ENCODE data around the gene SRMS. TPM values are rescaled to one million over a fixed set of nuclear protein-coding genes. Genes with fewer than 3 reads are reported as not detected.

SRMS gene
- total RNA-seq, 4 donors from 2014 or later: not detected

DNA sequence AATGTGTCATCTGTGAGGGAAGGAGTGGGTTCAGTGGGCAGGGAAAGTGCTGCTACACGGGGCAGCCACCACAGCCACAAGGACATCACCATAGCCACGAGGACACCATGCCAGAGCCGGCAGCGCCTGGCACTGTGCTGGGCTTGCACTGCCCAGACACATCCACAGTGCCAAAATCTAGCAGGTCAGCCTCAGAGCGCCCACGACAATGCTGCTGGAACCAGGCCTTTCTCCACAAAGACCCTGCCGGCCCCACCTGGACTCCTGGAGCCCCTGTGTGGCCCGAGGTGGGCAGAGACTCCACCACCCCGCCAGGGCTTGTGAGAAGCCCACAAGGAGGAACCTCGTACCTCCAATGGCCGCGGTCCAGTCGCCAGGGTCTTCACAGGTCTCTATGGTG, 45.1 kb upstream of the SRMS start:
- Histone ChIP-seq H3K36me3 (no peaks in the 10 kb centered on the region), H3K4me1 (no peaks in the 10 kb centered on the region), H3K9me3 (no peaks in the 10 kb centered on the region), H3K4me3 (no peak overlapping the region), H3K27ac (no peak overlapping the region), H3K27me3 (no peaks in the 10 kb centered on the region)
- intact Hi-C loops (cut with DNase I; ENCODE audit: low total_unique reads): no loop called here
- no peak for DNase-seq
- TF ChIP-seq POLR2A (IDR thresholded peaks at IDR 0.05): no peak
- TF ChIP-seq, protein P1, sequence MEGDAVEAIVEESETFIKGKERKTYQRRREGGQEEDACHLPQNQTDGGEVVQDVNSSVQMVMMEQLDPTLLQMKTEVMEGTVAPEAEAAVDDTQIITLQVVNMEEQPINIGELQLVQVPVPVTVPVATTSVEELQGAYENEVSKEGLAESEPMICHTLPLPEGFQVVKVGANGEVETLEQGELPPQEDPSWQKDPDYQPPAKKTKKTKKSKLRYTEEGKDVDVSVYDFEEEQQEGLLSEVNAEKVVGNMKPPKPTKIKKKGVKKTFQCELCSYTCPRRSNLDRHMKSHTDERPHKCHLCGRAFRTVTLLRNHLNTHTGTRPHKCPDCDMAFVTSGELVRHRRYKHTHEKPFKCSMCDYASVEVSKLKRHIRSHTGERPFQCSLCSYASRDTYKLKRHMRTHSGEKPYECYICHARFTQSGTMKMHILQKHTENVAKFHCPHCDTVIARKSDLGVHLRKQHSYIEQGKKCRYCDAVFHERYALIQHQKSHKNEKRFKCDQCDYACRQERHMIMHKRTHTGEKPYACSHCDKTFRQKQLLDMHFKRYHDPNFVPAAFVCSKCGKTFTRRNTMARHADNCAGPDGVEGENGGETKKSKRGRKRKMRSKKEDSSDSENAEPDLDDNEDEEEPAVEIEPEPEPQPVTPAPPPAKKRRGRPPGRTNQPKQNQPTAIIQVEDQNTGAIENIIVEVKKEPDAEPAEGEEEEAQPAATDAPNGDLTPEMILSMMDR (IDR thresholded peaks at IDR 0.05): no peak

DNA sequence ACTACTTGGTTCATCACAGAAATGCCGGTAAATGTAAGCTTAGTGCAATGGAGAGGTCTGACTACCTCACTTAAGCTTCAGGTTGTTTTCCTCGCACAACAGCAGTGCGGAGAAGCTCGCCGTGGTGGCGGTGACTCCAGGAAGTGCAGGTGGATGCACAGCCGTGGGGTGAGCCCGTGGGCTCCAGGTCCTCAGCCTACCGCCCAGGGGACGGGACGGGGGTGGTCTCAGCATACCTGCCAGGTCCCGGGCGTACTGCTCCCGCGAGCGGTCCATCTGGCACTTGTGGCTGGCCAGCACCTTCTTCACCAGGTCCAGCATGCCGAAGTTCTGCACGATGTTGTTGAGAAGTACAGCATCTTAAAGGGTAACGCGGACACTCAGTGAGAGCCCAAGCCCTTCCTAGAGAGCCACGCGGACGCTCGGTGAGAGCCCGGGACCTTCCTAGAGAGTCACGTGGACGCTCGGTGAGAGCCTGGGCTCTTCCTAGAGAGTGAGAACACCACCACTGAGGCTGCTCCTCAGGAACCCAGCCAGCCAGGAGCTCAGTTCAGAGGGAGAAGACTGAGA, 44.3 kb upstream of the SRMS start:
- no peaks in the 10 kb centered on the region for H3K36me3 ChIP-seq
- intact Hi-C loops (cut with DNase I; ENCODE audit: low total_unique reads): no loop called here
- no peak overlapping the region for H3K27ac ChIP-seq
- no peak for DNase-seq
- H3K9me3 ChIP-seq: no peaks in the 10 kb centered on the region
- no peaks in the 10 kb centered on the region for H3K27me3 ChIP-seq
- H3K4me3 ChIP-seq: no peak overlapping the region
- H3K4me1 ChIP-seq: no peaks in the 10 kb centered on the region
- TF ChIP-seq, protein P1 (IDR thresholded peaks at IDR 0.05): no peak

GRCh38 chr20:63591147-63591533, 43.6 kb upstream of the SRMS start:
- no peaks in the 10 kb centered on the region for H3K9me3 ChIP-seq
- DNase-seq: no peak
- H3K36me3 ChIP-seq: no peaks in the 10 kb centered on the region
- H3K4me3 ChIP-seq: no peak overlapping the region
- no peak for TF ChIP-seq POLR2A (IDR thresholded peaks at IDR 0.05)
- TF ChIP-seq, protein P1 (IDR thresholded peaks at IDR 0.05): no peak
- H3K27me3 ChIP-seq: no peaks in the 10 kb centered on the region
- H3K27ac ChIP-seq: no peak overlapping the region
- no peaks in the 10 kb centered on the region for H3K4me1 ChIP-seq
- intact Hi-C loops (cut with DNase I; ENCODE audit: low total_unique reads): no loop called here

DNA sequence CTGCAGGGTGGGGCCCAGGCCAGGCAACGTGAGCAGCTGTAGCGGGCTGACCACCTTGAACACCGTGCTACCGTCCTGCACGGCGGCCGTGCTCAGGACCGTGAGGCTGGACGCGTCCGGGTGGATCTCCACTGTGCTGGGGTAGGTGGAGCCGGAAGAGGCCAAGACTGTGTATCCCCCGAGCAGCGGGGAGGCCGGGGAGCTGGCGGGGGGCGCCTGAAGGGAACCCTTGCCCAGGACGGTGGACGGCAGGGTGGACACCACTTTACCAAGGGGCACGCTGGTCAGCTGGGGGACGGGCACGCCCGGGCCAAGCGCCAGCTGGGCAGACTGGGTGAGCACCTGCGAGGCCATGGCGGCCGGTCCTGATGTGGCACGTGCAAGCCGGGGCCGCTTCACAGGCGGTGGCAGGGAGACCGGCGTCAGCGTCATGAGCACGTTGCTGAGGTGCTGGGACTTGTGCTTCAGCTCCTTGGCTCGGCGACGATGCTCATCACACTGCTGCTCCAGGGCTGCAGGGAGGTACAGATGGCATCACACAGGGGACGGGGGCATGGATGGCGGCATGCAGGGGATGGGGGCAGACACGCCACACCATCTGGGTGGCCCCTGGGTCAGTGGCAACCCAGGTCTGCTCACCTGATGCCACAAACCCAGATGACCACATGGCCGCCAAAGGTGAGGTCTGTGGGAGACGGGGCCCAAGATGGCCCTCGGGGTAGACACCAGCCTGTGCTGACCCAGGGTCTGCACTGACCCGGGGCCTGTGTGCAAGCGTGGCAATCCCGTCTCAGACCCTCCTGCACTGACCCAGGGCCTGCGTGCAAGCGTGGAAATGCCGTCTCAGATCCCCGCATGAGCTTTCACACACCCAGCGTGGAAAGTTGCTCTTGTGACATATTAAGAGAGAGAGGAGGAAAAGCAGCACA, 42.9 kb upstream of the SRMS start:
- no peak for TF ChIP-seq POLR2A (IDR thresholded peaks at IDR 0.05)
- TF ChIP-seq, protein P1 (IDR thresholded peaks at IDR 0.05): no peak
- H3K4me1 ChIP-seq: no peaks in the 10 kb centered on the region
- H3K36me3 ChIP-seq: no peaks in the 10 kb centered on the region
- H3K4me3 ChIP-seq: no peak overlapping the region
- H3K27me3 ChIP-seq: no peaks in the 10 kb centered on the region
- no peak for DNase-seq
- H3K9me3 ChIP-seq: no peaks in the 10 kb centered on the region
- H3K27ac ChIP-seq: no peak overlapping the region
- intact Hi-C loops (cut with DNase I; ENCODE audit: low total_unique reads): no loop called here
